Body of pancreas (tissue), 4 donors: Measurements from ENCODE around the gene HTR1D. TPM values are rescaled to one million over a fixed set of nuclear protein-coding genes. Genes with fewer than 3 reads are reported as not detected.

Experiments
- ATAC-seq: fragments of 150-250 bp; one replicate; pipeline ENCODE4 v1.9.1; 2016
- DNase-seq, 4 donors: peaks; one replicate each; pipeline ENCODE4 v3.0.0-alpha.2; 2019
- H3K27ac ChIP-seq, 4 donors: fragments of 200-600 bp; sonication (generic); 1 replicate in 3 of 4; 2 replicates in 1 of 4; pipeline versions ENCODE4 v1.5.1 to v1.6.1; 2016 to 2019; ENCODE audit warnings: mild to moderate bottlenecking in 1 of 4, mixed read lengths in 1 of 4, moderate library complexity in 1 of 4
- H3K27me3 ChIP-seq, 2 donors: fragments of 200-600 bp; sonication (generic); one replicate each; pipeline ENCODE4 v1.6.0; 2016; ENCODE audit warnings: mild to moderate bottlenecking in 1 of 2
- H3K36me3 ChIP-seq, 2 donors: fragments of 200-600 bp; sonication (generic); replicated peaks in 1 of 2; 2 replicates each; pipeline ENCODE4 v1.5.1; 2016; ENCODE audit warnings: low read depth in 2 of 2; ENCODE audit not compliant: insufficient read depth in 1 of 2
- H3K4me1 ChIP-seq: fragments of 200-600 bp; sonication (generic); one replicate; pipeline ENCODE4 v1.6.0; 2016
- H3K4me3 ChIP-seq, 2 donors: fragments of 200-600 bp; sonication (generic); 1 replicate in 1 of 2; 2 replicates in 1 of 2; pipeline ENCODE4 v1.5.1; 2016 to 2019
- H3K9me3 ChIP-seq, 3 donors: fragments of 200-600 bp; sonication (generic); 1 replicate in 2 of 3; 2 replicates in 1 of 3; pipeline ENCODE4 v1.5.1; 2016
- POLR2A ChIP-seq, 3 donors: fragments of 450-650 bp; IDR thresholded peaks; one replicate each; pipeline ENCODE4 v1.6.1; 2016; ENCODE audit warnings: antibody characterized with exemption in 3 of 3, mild to moderate bottlenecking in 2 of 3
- WGBS, 2 donors: methylation state at CpG; one replicate each; pipeline ENCODE4 v1.1.5; 2017; 5-methylcytosine and 5-hydroxymethylcytosine counted together
- intact Hi-C: fragments of 100-400 bp; cut with DNase I; formaldehyde crosslinking; loops from one replicate; pipeline ENCODE4 v1.15.1; 2023
- small RNA-seq: library from RNA; depleted of rRNA; stranded (forward); fragments of <200 nt; gene quantifications from one replicate; pipeline ENCODE3, GENCODE V24; 2016
- total RNA-seq, 2 donors: library from RNA; depleted of rRNA; stranded (reverse); fragments of >200 nt; gene quantifications; one replicate each; pipeline ENCODE4 v1.1.0, GENCODE V29; 2016
- TF ChIP-seq, protein P1 (sequence below), 7 experiments: fragments of 450-650 bp in 4 of 7; fragments of 200-600 bp in 3 of 7; sonication (generic) in 3 of 7; IDR thresholded peaks; one replicate each; pipeline ENCODE4 v1.5.1; 2016 to 2019; ENCODE audit warnings: antibody characterized with exemption in 7 of 7

HTR1D gene
- total RNA-seq, 2 donors from 2014 or later, result not detected

DNA sequence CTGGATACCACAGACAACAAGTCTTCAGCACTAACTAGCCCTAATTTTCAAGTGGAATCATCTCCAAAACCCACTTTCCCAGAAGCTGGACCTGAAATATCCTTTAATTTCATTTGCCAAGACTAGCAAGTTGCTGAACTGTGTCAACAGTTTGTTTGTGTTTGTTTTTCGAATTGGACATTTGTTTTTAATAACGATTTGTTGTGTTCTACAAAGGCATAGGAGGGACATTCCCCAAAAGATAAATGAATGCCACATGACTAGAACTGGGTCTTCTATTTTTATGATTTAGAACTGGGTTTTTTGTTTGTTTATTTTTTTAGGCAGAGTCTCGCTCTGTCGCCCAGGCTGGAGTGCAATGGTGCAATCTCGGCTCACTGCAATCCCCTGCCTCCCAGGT is 66.6 kb downstream of the HTR1D start:
- WGBS, 2 donors, result 81 to 83% methylated on average over 5 of the region's 5 CpGs
- intact Hi-C loops, result no loop called here
- ATAC-seq (no peak), DNase-seq (no peak)
- Histone ChIP-seq H3K27ac (no peak overlapping the region), H3K36me3 (no peaks in the 10 kb centered on the region), H3K27me3 (no peaks in the 10 kb centered on the region), H3K4me1 (peaks cover 6% of the 10 kb centered on the region), H3K4me3 (no peak overlapping the region), H3K9me3 (no peaks in the 10 kb centered on the region)
- no peak for TF ChIP-seq POLR2A (IDR thresholded peaks at IDR 0.05)
- TF ChIP-seq, protein P1, sequence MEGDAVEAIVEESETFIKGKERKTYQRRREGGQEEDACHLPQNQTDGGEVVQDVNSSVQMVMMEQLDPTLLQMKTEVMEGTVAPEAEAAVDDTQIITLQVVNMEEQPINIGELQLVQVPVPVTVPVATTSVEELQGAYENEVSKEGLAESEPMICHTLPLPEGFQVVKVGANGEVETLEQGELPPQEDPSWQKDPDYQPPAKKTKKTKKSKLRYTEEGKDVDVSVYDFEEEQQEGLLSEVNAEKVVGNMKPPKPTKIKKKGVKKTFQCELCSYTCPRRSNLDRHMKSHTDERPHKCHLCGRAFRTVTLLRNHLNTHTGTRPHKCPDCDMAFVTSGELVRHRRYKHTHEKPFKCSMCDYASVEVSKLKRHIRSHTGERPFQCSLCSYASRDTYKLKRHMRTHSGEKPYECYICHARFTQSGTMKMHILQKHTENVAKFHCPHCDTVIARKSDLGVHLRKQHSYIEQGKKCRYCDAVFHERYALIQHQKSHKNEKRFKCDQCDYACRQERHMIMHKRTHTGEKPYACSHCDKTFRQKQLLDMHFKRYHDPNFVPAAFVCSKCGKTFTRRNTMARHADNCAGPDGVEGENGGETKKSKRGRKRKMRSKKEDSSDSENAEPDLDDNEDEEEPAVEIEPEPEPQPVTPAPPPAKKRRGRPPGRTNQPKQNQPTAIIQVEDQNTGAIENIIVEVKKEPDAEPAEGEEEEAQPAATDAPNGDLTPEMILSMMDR (IDR thresholded peaks at IDR 0.05), result no peak

DNA sequence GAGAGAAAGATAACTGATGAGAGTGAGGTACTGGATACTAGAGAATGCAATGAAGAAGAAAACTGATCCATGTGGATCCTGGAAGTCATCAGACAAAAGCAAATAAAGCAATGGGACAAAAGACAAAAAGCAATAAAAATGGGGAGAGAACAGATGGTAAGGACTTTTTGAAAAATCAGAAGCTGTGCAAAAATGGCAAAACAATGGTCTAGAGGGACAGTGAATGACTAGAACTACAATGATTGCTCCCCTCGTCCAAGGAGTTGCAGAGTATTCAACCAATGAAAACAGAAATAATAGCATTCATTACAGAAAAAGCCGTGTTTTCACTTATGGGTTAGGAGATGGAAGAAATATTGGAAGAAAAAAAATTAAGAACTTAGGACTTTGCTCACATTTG is 67.2 kb downstream of the HTR1D start:
- no peaks in the 10 kb centered on the region for H3K27me3 ChIP-seq
- intact Hi-C loops, result no loop called here
- no peak for ATAC-seq
- no peak for TF ChIP-seq POLR2A (IDR thresholded peaks at IDR 0.05)
- TF ChIP-seq, protein P1 (IDR thresholded peaks at IDR 0.05), result no peak
- H3K36me3 ChIP-seq, result no peaks in the 10 kb centered on the region
- H3K27ac ChIP-seq, result no peak overlapping the region
- peaks cover 6% of the 10 kb centered on the region for H3K4me1 ChIP-seq
- DNase-seq, result no peak
- H3K9me3 ChIP-seq, result no peaks in the 10 kb centered on the region
- no peak overlapping the region for H3K4me3 ChIP-seq
- WGBS, 2 donors, result 78 to 88% methylated on average over 2 of the region's 2 CpGs

DNA sequence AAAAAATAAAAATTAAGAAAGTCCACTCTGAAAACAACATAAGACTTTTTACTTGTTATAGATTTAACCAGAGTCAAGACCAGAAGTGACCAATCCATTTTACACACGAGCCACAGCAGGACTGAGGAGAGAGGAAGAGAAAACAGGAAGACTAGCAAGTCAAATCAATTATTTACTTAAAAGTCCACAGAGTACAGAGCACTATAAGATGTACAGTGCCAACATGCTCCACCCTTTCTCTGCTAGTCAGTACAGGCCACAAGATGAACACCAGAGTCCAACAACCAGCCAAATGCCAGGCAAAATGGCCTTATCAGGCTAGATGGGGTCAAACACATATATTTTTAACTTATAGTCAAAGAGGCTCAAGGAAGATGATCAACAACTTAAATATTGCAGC is 68.2 kb downstream of the HTR1D start:
- Histone ChIP-seq H3K4me3 (no peak overlapping the region), H3K9me3 (no peaks in the 10 kb centered on the region), H3K36me3 (no peaks in the 10 kb centered on the region), H3K27me3 (no peaks in the 10 kb centered on the region), H3K27ac (no peak overlapping the region), H3K4me1 (peaks cover 6% of the 10 kb centered on the region)
- TF ChIP-seq, protein P1 (IDR thresholded peaks at IDR 0.05), result no peak
- TF ChIP-seq POLR2A (IDR thresholded peaks at IDR 0.05), result no peak
- intact Hi-C loops, result no loop called here
- WGBS, 2 donors, result 12 to 25% methylated on average over 1 of the region's 1 CpG
- no peak for DNase-seq
- ATAC-seq, result no peak

DNA sequence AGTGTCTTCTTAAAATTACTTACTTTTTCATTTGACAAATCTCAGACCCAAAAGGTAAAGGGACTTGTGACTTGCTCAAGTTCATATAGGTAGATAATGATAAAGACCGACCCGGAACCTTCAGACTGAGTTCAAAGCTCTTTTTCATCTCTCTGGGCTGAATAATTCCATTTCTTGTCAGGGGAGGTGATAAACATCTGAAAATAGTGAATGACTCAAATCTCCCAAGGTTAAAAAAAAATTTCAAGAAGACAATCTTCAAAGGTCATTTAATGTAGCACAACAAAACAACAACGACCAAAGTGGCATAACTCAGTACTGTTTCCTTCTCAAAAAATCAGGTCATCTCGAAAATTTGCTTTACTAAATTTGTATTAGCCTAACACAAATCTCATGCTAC is 69.2 kb downstream of the HTR1D start:
- Histone ChIP-seq H3K4me1 (peaks cover 6% of the 10 kb centered on the region), H3K9me3 (no peaks in the 10 kb centered on the region), H3K36me3 (no peaks in the 10 kb centered on the region), H3K27ac (no peak overlapping the region), H3K4me3 (no peak overlapping the region), H3K27me3 (no peaks in the 10 kb centered on the region)
- ATAC-seq (no peak), DNase-seq (no peak)
- intact Hi-C loops, result no loop called here
- WGBS, 2 donors, result 66 to 69% methylated on average over 4 of the region's 4 CpGs
- TF ChIP-seq POLR2A (IDR thresholded peaks at IDR 0.05), result no peak
- TF ChIP-seq, protein P1 (IDR thresholded peaks at IDR 0.05), result no peak

Small RNA genes within 50 kb of the gene (small RNA-seq; reads per million reads assigned to genes)
- gene RNU6-135P (not detected), gene RNU6-514P (not detected)

Other genes with a start within 250 kb of the HTR1D start
- gene LACTBL1, start 244.6 kb downstream of the HTR1D start, total RNA-seq, result not detected
- gene TEX46, start 201.7 kb downstream of the HTR1D start, total RNA-seq, result not detected
- gene KDM1A, start 198.0 kb downstream of the HTR1D start, total RNA-seq, result 10 to 100 TPM; 36.6 to 63.6 TPM
- 1 to 10 TPM; 4.6 to 8.0 TPM for gene LUZP1, start 48.6 kb downstream of the HTR1D start, total RNA-seq
- gene HNRNPR, start 126.8 kb upstream of the HTR1D start, total RNA-seq, result 10 to 100 TPM; 34.2 to 41.2 TPM
- 10 to 100 TPM in 1 of 2 donors, 1 to 10 TPM in 1; 8.6 to 18.5 TPM for gene ZNF436, start 152.3 kb upstream of the HTR1D start, total RNA-seq
- gene TCEA3, start 207.2 kb upstream of the HTR1D start, total RNA-seq, result 100 to 1,000 TPM; 110 to 140 TPM